BJ (cell line): ENCODE measurements around the gene KBTBD2. TPM values are rescaled to one million over a fixed set of nuclear protein-coding genes. Genes with fewer than 3 reads are reported as not detected.
"Not testable (repeated sequence)": the region's sequence is repeated elsewhere in the genome, so short reads cannot be mapped to it uniquely, and the experiment has no call there.

Source experiments
- CTCF ChIA-PET: fragments of 350-600 bp; formaldehyde crosslinking; extraction: SDS; loops from one replicate; lab custom pipeline; 2021; ENCODE audit warnings: antibody characterized with exemption, inconsistent platforms; lab: Yijun Ruan, JAX
- POLR2A ChIA-PET: fragments of 300-600 bp; sonication (Branson Sonifier 250); formaldehyde crosslinking; extraction: SDS; loops from one replicate; lab custom pipeline; 2021; ENCODE audit warnings: antibody characterized with exemption; lab: Charles Lee
- DNase-seq: peaks from one replicate; pipeline ENCODE4 v3.0.0-alpha.2; 2011; ENCODE audit warnings: low read depth
- H3K27me3 ChIP-seq: 2 replicates; pipeline ENCODE4 v1.6.0; 2011; ENCODE audit warnings: low read length; ENCODE audit not compliant: control insufficient read depth, insufficient read depth
- H3K36me3 ChIP-seq: 2 replicates; pipeline ENCODE4 v1.5.1; 2011; ENCODE audit warnings: low read length; ENCODE audit not compliant: control insufficient read depth, insufficient read depth
- H3K4me3 ChIP-seq: 2 replicates; pipeline ENCODE4 v1.5.1; 2011; ENCODE audit warnings: low read depth, mild to moderate bottlenecking, control low read depth, low read length
- polyA plus RNA-seq: library from polyadenylated mRNA; depleted of rRNA; stranded (reverse); fragments of >200 nt; gene quantifications from 2 replicates; pipeline ENCODE4 v1.2.3, GENCODE V29; 2011
- TF ChIP-seq, protein P1 (sequence below): IDR thresholded peaks from 2 replicates; pipeline ENCODE4 v1.5.1; 2011; ENCODE audit warnings: low read depth, mild to moderate bottlenecking, control low read depth, inconsistent platforms, low read length, moderate library complexity; ENCODE audit not compliant: insufficient read depth

KBTBD2 gene
- polyA plus RNA-seq, 1 experiment, result 12.6 TPM

DNA sequence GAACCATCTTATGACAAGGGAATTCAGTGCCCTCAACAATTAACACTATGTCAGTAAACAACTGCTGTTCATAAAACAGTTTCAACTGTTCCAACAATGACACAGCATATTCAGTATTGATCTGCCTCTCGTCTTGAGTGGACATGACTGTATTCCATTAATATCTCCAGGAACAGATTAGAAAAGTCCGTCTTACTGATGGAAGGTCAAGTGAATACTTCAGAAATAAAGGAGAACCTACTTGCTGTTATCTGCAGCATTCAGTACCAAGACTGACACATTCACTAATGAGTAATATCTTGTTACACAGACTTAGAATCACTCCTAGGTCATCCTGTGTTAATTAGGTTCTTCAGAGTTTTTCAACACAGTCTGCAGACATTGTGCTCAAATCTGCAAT, 12.1 kb downstream of the KBTBD2 start:
- no peak for DNase-seq
- POLR2A ChIA-PET, result no interaction called here

GRCh38 chr7:32878023-32878422, 13.5 kb downstream of the KBTBD2 start:
- H3K27me3 ChIP-seq, DNase-seq, H3K4me3 ChIP-seq, H3K36me3 ChIP-seq, POLR2A ChIA-PET: not testable (repeated sequence)
- CTCF ChIA-PET, result interaction anchor here (0.7 to 2.2 kb wide), 5 partner anchors 10 to 80 kb away, joined by 3 to 7 read pairs (median 3); no protein-coding TSS in a partner anchor

More for the DNA sequence above, 12.1 kb downstream of the KBTBD2 start:
- no peaks in the 10 kb centered on the region; the same call in 1 of the 2 replicates for H3K36me3 ChIP-seq
- TF ChIP-seq, protein P1, sequence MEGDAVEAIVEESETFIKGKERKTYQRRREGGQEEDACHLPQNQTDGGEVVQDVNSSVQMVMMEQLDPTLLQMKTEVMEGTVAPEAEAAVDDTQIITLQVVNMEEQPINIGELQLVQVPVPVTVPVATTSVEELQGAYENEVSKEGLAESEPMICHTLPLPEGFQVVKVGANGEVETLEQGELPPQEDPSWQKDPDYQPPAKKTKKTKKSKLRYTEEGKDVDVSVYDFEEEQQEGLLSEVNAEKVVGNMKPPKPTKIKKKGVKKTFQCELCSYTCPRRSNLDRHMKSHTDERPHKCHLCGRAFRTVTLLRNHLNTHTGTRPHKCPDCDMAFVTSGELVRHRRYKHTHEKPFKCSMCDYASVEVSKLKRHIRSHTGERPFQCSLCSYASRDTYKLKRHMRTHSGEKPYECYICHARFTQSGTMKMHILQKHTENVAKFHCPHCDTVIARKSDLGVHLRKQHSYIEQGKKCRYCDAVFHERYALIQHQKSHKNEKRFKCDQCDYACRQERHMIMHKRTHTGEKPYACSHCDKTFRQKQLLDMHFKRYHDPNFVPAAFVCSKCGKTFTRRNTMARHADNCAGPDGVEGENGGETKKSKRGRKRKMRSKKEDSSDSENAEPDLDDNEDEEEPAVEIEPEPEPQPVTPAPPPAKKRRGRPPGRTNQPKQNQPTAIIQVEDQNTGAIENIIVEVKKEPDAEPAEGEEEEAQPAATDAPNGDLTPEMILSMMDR, result no peak
- no peak overlapping the region for H3K4me3 ChIP-seq
- no peaks in the 10 kb centered on the region for H3K27me3 ChIP-seq
- CTCF ChIA-PET, result interaction anchor here (0.7 kb wide), 1 partner anchor 376 kb away, joined by 3 read pairs; no protein-coding TSS in a partner anchor

DNA sequence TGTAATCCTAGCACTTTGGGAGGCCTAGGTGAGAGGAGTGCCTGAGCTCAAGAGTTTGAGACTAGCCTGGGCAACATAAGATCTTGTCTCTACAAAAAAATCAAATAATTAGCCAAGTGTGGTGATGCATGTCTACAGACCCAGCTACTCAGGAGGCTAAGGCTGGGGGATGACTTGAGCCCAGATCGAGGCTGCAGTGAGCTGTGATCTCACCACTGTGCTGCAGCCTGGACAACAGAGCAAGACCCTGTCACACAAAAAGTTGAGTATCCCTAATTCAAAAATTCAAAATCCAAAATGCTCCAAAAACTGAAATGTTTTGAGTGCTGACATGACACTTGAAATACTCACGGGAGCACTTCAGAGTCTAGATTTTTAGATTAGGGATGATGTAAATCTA, 19.1 kb downstream of the KBTBD2 start:
- no peak for DNase-seq
- Histone ChIP-seq H3K27me3 (no peaks in the 10 kb centered on the region), H3K36me3 (peaks cover 12% of the 10 kb centered on the region), H3K4me3 (no peak overlapping the region)
- TF ChIP-seq, protein P1, result no peak
- ChIA-PET CTCF (no interaction called here), POLR2A (no interaction called here)

DNA sequence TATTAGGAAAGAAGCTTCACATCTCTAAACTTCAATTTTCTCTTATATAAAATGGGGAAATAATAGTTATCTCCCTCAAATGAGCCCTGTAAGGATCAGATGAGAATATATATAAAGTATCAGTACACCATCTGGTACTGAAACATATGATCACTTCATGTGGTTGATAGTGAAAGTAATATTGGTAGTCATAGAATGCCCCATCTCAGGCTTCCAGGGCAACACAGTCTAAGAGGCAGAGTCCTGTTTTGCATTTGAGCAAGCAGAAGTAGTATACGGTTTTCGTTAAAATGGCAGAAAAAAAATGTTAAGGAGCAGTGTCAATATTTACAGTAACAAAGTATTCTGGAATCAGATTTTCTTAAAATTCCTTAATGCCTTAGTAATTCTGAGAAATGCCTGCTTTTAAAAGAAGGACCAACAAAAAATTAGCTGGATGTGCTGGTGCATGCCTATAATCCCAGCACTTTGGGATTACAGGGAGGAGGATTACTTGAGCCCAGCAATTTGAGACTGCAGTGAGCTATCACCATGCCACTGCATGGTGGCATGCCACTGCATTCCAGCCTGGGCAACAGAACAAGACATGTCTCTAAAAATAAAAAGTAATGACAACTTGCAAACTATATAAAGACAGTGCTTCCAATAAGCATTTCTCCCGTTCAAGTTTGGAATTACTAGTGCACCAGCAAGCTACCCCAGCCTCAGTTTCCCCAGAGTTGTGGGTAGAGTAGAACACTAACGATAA, 19.8 kb downstream of the KBTBD2 start:
- CTCF ChIA-PET, result interaction anchor here (2.6 kb wide), 1 partner anchor 25 kb away, joined by 8 read pairs; no protein-coding TSS in a partner anchor
- TF ChIP-seq, protein P1, result no peak
- no peak for DNase-seq
- Histone ChIP-seq H3K27me3 (no peaks in the 10 kb centered on the region), H3K4me3 (no peak overlapping the region), H3K36me3 (peaks cover 12% of the 10 kb centered on the region)
- POLR2A ChIA-PET, result no interaction called here

DNA sequence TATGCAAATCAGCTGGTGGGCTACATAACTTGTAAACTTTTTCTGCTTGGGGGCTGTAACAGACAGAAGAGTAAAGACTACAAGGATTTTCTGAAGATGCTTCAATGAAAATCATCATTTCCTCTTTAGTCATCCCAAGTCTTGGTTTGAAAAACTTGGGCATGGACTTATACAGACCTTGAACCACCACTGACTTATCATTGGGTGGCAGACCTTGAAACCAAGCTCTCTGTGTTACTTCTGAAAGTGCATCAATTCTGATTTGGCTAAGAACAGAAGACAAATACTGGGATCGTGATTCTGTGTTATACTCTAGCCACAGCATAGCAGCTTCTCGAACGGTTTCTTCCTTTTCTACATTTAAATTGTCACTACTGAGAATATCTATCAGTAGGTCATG, 21.3 kb downstream of the KBTBD2 start:
- DNase-seq, result no peak
- Histone ChIP-seq H3K4me3 (no peak overlapping the region), H3K36me3 (peaks cover 12% of the 10 kb centered on the region), H3K27me3 (no peaks in the 10 kb centered on the region)
- TF ChIP-seq, protein P1, result no peak
- ChIA-PET POLR2A (no interaction called here), CTCF (interaction anchor here (2.6 kb wide), 1 partner anchor 24 kb away, joined by 8 read pairs; no protein-coding TSS in a partner anchor)
